Keratinocyte (primary cell): ENCODE results near the gene ITIH3. TPM values are rescaled to one million over a fixed set of nuclear protein-coding genes. Genes with fewer than 3 reads are reported as not detected.

Source experiments
- DNase-seq: peaks from one replicate; pipeline ENCODE4 v3.0.0-alpha.2; 2011; ENCODE audit warnings: low read depth, missing footprints, low spot score
- FAIRE-seq: peaks from 2 replicates; lab custom pipeline; 2011; peaks lifted over from hg19 to GRCh38; lab: Jason Lieb, UNC
- H2AFZ ChIP-seq: 2 replicates; pipeline ENCODE4 v1.6.0; 2012; ENCODE audit warnings: low read length, control low read depth, inconsistent platforms; ENCODE audit not compliant: control insufficient read depth
- H3K27ac ChIP-seq: 2 replicates; pipeline ENCODE4 v1.5.1; 2011; ENCODE audit warnings: low read length; ENCODE audit not compliant: control insufficient read depth, insufficient read depth
- H3K27me3 ChIP-seq: 3 replicates; pipeline ENCODE4 v1.6.0; 2011; ENCODE audit warnings: low read length; ENCODE audit not compliant: control insufficient read depth, insufficient read depth; ENCODE audit errors: extremely low read depth
- H3K36me3 ChIP-seq, 2 experiments: 2 replicates in 1 of 2; 3 replicates in 1 of 2; pipeline ENCODE4 v1.5.1; 2011; ENCODE audit warnings: low read length in 2 of 2, mild to moderate bottlenecking in 1 of 2; ENCODE audit not compliant: control insufficient read depth in 2 of 2, insufficient read depth in 2 of 2; ENCODE audit errors: extremely low read depth in 1 of 2
- H3K4me1 ChIP-seq: 3 replicates; pipeline ENCODE4 v1.5.1; 2011; ENCODE audit warnings: low read length; ENCODE audit not compliant: control insufficient read depth, insufficient read depth; ENCODE audit errors: extremely low read depth
- H3K4me2 ChIP-seq: 3 replicates; pipeline ENCODE4 v1.6.0; 2011; ENCODE audit warnings: low read depth, low read length; ENCODE audit not compliant: control insufficient read depth, insufficient read depth; ENCODE audit errors: extremely low read depth
- H3K4me3 ChIP-seq, 3 experiments: fragments of 200-600 bp in 1 of 3; sonication (generic) in 1 of 3; 2 replicates in 2 of 3; 3 replicates in 1 of 3; pipeline ENCODE4 v1.5.1; 2011 to 2016; ENCODE audit warnings: low read length in 3 of 3, mild to moderate bottlenecking in 3 of 3, control low read depth in 2 of 3, inconsistent platforms in 1 of 3, low read depth in 1 of 3, mixed read lengths in 1 of 3, mixed run types in 1 of 3, moderate library complexity in 1 of 3; ENCODE audit not compliant: control insufficient read depth in 2 of 3, insufficient read depth in 2 of 3; ENCODE audit errors: extremely low read depth in 1 of 3
- H3K79me2 ChIP-seq: 2 replicates; pipeline ENCODE4 v1.6.0; 2012; ENCODE audit warnings: low read length; ENCODE audit not compliant: control insufficient read depth, insufficient read depth
- H3K9ac ChIP-seq: 3 replicates; pipeline ENCODE4 v1.6.0; 2011; ENCODE audit warnings: low read length; ENCODE audit not compliant: control insufficient read depth, insufficient read depth; ENCODE audit errors: extremely low read depth
- H3K9me1 ChIP-seq: 3 replicates; pipeline ENCODE4 v1.6.0; 2011; ENCODE audit warnings: low read length; ENCODE audit not compliant: control insufficient read depth, insufficient read depth; ENCODE audit errors: extremely low read depth
- H3K9me3 ChIP-seq: 2 replicates; pipeline ENCODE4 v1.5.1; 2012; ENCODE audit warnings: low read depth, low read length; ENCODE audit not compliant: control insufficient read depth
- H4K20me1 ChIP-seq: 3 replicates; pipeline ENCODE4 v1.6.0; 2011; ENCODE audit warnings: low read length; ENCODE audit not compliant: control insufficient read depth, insufficient read depth; ENCODE audit errors: extremely low read depth
- EZH2 ChIP-seq: IDR thresholded peaks from one replicate; pipeline ENCODE4 v1.6.1; 2012; ENCODE audit warnings: inconsistent platforms, mild to moderate bottlenecking, low read length, moderate library complexity
- dilution Hi-C: fragments of 300-500 bp; cut with MboI; formaldehyde crosslinking; loops from one replicate; pipeline ENCODE4 v1.7.0; 2020; ENCODE audit warnings: low sequenced_read_pairs; ENCODE audit not compliant: extremely low pct_ligation_motif_present
- polyA plus RNA-seq, 5 experiments: library from polyadenylated mRNA; depleted of rRNA in 3 of 5; stranded (reverse) in 3 of 5; stranded (forward) in 1 of 5; unstranded in 1 of 5; fragments of >200 nt; gene quantifications; 1 replicate in 1 of 5; 2 replicates in 3 of 5; 3 replicates in 1 of 5; pipeline versions ENCODE4 v1.2.1 to v1.2.3, GENCODE V29; 2011 to 2012; ENCODE audit warnings: missing spikeins in 2 of 5, low read depth in 1 of 5, low replicate concordance in 1 of 5
- TF ChIP-seq, protein P1 (sequence below), 3 experiments: IDR thresholded peaks in 1 of 3; conservative IDR thresholded peaks in 1 of 3; optimal IDR thresholded peaks in 1 of 3; 2 replicates in 2 of 3; 3 replicates in 1 of 3; pipeline versions ENCODE3 to v1.5.1; 2011; ENCODE audit warnings: low read length in 3 of 3, mild to moderate bottlenecking in 3 of 3, moderate library complexity in 2 of 3, control low read depth in 1 of 3, inconsistent platforms in 1 of 3; ENCODE audit not compliant: insufficient read depth in 2 of 3; ENCODE audit errors: extremely low read depth in 1 of 3

Gene ITIH3
- polyA plus RNA-seq, 1 donor (not counting 4 experiments of a cell fraction or from before 2014, with no cell fraction given) = not detected

DNA sequence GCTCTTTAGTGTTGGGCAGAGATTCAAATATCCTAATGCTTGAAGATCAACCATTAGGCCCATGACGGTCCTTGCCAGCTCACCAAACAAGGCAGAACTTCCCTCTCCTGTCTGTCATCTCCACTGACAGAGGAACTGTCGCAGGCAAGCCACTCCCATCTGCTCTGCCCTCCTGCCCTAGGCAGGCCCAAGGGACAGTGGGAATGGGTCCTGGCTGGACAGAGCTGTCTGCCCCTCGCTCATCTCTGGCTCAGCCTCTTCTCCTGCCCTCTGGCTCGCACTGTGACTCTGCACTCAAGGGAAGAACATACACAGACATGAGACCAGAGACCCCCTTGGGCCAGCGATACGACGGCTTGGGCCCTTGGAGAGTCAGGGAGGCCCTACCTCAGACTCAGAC is 47.8 kb downstream of the ITIH3 start:
- Histone ChIP-seq H3K27ac (no peak overlapping the region), H3K4me1 (no peaks in the 10 kb centered on the region), H3K4me3 (no peak overlapping the region), H3K9me1 (no peaks in the 10 kb centered on the region), H3K36me3 (peaks cover 0 to 6% of the 10 kb centered on the region in 2 experiments), H3K79me2 (no peaks in the 10 kb centered on the region), H3K9ac (no peak overlapping the region), H4K20me1 (no peaks in the 10 kb centered on the region), H3K4me2 (no peak overlapping the region), H3K9me3 (no peaks in the 10 kb centered on the region), H2AFZ (no peak overlapping the region), H3K27me3 (no peaks in the 10 kb centered on the region)
- no peak for DNase-seq
- dilution Hi-C loops = no loop called here
- FAIRE-seq = no peak
- no peak for TF ChIP-seq EZH2
- TF ChIP-seq, protein P1, sequence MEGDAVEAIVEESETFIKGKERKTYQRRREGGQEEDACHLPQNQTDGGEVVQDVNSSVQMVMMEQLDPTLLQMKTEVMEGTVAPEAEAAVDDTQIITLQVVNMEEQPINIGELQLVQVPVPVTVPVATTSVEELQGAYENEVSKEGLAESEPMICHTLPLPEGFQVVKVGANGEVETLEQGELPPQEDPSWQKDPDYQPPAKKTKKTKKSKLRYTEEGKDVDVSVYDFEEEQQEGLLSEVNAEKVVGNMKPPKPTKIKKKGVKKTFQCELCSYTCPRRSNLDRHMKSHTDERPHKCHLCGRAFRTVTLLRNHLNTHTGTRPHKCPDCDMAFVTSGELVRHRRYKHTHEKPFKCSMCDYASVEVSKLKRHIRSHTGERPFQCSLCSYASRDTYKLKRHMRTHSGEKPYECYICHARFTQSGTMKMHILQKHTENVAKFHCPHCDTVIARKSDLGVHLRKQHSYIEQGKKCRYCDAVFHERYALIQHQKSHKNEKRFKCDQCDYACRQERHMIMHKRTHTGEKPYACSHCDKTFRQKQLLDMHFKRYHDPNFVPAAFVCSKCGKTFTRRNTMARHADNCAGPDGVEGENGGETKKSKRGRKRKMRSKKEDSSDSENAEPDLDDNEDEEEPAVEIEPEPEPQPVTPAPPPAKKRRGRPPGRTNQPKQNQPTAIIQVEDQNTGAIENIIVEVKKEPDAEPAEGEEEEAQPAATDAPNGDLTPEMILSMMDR (optimal IDR thresholded peaks at IDR 0.05 in 1 of 3, IDR thresholded peaks at IDR 0.05 in 1 of 3, conservative IDR thresholded peaks at IDR 0.05 in 1 of 3; ENCODE audit: extremely low read depth in 1 of 3, insufficient read depth in 2 of 3, low read length in 3 of 3) = no peak

DNA sequence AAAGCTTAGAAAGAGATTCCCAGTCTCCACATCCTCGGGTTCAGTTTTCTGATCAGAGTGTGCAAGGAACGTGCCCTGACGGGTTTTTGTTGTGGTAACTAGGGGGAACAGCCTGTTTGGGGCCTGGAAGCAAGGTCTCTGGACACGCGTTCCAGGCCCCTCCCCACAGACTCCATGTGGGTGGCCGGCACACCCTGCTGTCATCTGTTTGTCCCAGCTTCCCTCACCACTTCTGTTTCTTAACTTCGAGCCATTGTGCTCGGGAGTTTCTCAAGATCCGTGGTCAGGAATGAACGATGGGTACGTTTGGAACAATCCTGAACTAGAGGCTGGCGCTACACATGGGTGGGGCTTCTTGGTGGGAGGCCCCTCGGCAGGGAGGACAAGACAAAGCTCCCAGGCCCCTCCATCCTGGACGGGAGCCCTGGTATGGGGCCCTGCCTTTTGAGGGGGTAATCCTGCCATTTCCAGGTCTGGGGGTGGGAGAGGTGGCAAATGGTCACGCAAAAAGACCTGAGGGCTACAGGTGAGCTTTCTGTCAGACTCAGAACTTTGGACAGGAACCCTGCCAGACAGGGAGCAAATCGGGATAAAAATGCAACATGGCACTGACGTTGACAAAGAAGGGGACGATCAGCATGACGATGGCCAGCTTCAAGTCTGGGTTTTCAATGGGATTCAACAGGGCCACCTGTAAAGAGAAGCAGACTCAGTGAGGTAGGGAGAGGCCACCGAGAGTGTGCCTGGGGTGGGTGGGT is 48.7 kb downstream of the ITIH3 start:
- H3K9me1 ChIP-seq = no peaks in the 10 kb centered on the region
- DNase-seq (no peak), FAIRE-seq (no peak)
- H3K36me3 ChIP-seq = peaks cover 0 to 6% of the 10 kb centered on the region in 2 experiments
- H3K4me3 ChIP-seq = no peak overlapping the region
- no peak overlapping the region for H3K27ac ChIP-seq
- H3K9me3 ChIP-seq = no peaks in the 10 kb centered on the region
- no peak overlapping the region for H2AFZ ChIP-seq
- no peaks in the 10 kb centered on the region for H3K27me3 ChIP-seq
- no peak overlapping the region for H3K4me2 ChIP-seq
- dilution Hi-C loops = no loop called here
- H3K79me2 ChIP-seq = no peaks in the 10 kb centered on the region
- TF ChIP-seq, protein P1 (optimal IDR thresholded peaks at IDR 0.05 in 1 of 3, IDR thresholded peaks at IDR 0.05 in 1 of 3, conservative IDR thresholded peaks at IDR 0.05 in 1 of 3; ENCODE audit: extremely low read depth in 1 of 3, insufficient read depth in 2 of 3, low read length in 3 of 3) = no peak
- no peak for TF ChIP-seq EZH2
- no peak overlapping the region for H3K9ac ChIP-seq
- no peaks in the 10 kb centered on the region for H3K4me1 ChIP-seq
- no peaks in the 10 kb centered on the region for H4K20me1 ChIP-seq
